Measurements from ENCODE around the gene CYTH2. TPM values are rescaled to one million over a fixed set of nuclear protein-coding genes. Genes with fewer than 3 reads are reported as not detected.

Gene CYTH2
- total and polyA plus RNA-seq, 9 of the 15 experiments (the other 6 are each of a cell fraction or from before 2014, with no cell fraction given) = 1.8 to 45.2 (median 23.8) TPM

GRCh38 chr19:48501494-48502349 lies 32.6 kb downstream of the CYTH2 start:
- POLR2A ChIA-PET = interaction anchor here (0.5 to 1.5 kb wide), 6 partner anchors 22 to 122 kb away, joined by 3 to 10 read pairs (median 4); no protein-coding TSS in a partner anchor
- CTCF ChIA-PET (ENCODE audit: low intra/inter-chr PET ratio) = no interaction called here
- peak; percentile 99 for FAIRE-seq
- TF ChIP-seq BCLAF1 (IDR thresholded peaks at IDR 0.05; ENCODE audit: borderline replicate concordance in 1 of 2, control insufficient read depth in 1 of 2, low read depth in 2 of 2, low read length in 1 of 2) (peak in 1 of 2 experiments; percentile 64; a peak in 1 of 4 replicates), DDX20 (tag; IDR thresholded peaks at IDR 0.05; ENCODE audit: low read depth) (no peak), ZBTB40 (IDR thresholded peaks at IDR 0.05) (peak; percentile 64; the same call in 1 of the 2 replicates), ZBTB40 (CRISPR knock-in tag; IDR thresholded peaks at IDR 0.05) (no peak), TFAP4 (CRISPR knock-in tag; IDR thresholded peaks at IDR 0.05; ENCODE audit: borderline replicate concordance) (peak; percentile 64; the same call in 1 of the 2 replicates), CSDE1 (IDR thresholded peaks at IDR 0.05) (no peak)

More at GRCh38 chr19:48501494-48502349, 32.6 kb downstream of the CYTH2 start:
- Histone ChIP-seq H3K4me3 (peak overlapping the region; percentile 51), H3K79me2 (ENCODE audit: control insufficient read depth, insufficient read depth, low read length) (peaks cover 7% of the 10 kb centered on the region; the same call in 2 of the 3 replicates), H3K36me3 (ENCODE audit: control insufficient read depth, insufficient read depth, low read length) (peaks cover 3% of the 10 kb centered on the region; the same call in 1 of the 3 replicates), H3K9me3 (replicated peaks; ENCODE audit: control insufficient read depth, insufficient read depth, low read depth, low read length) (no peaks in the 10 kb centered on the region), H3K9ac (ENCODE audit: insufficient read depth in 1 of 2, low read depth in 2 of 2, low read length in 2 of 2) (peak overlapping the region; percentile 53 to 94), H4K20me1 (replicated peaks; ENCODE audit: control insufficient read depth, insufficient read depth, low read length) (no peaks in the 10 kb centered on the region), H3K27ac (ENCODE audit: extremely low read depth, low read depth, low read length) (peak overlapping the region; percentile 73), H3K27me3 (ENCODE audit: control insufficient read depth in 2 of 2, insufficient read depth in 2 of 2, low read length in 2 of 2) (no peaks in the 10 kb centered on the region), H3K4me1 (replicated peaks in 1 of 2; ENCODE audit: control insufficient read depth in 2 of 2, insufficient read depth in 2 of 2, low read length in 2 of 2) (peaks cover 10 to 50% of the 10 kb centered on the region in 2 experiments; a peak in 4 of 5 replicates), H2AFZ (ENCODE audit: low read depth, low read length) (peak overlapping the region; percentile 95), H3K4me2 (ENCODE audit: insufficient read depth, low read length) (peak overlapping the region; percentile 85), H3K9me1 (ENCODE audit: control insufficient read depth, insufficient read depth, low read length) (peaks cover 3% of the 10 kb centered on the region)
- intact Hi-C loops (cut with micrococcal nuclease) (loop anchor here (5.0 kb wide), 1 partner anchor 169 kb away; no protein-coding TSS in a partner anchor), in situ Hi-C loops (cut with MboI) (no loop called here)
- ATAC-seq (peak; percentile 91), DNase-seq (ENCODE audit: extremely low read depth in 1 of 4, low spot score in 3 of 4) (peak; percentile 95 to 97 (median 96))
- no TSS peak for BruUV-seq (replicated peaks)
- 0% methylated on average over 7 of the region's 20 CpGs for WGBS (ENCODE audit: insufficient coverage, low coverage, missing lambda C conversion rate)

Measured in K562 (cell line).